Left lobe of liver (tissue), 2 donors: ENCODE measurements around the gene SLX1B. TPM values are rescaled to one million over a fixed set of nuclear protein-coding genes. Genes with fewer than 3 reads are reported as not detected.
"Not testable (repeated sequence)": the region's sequence is repeated elsewhere in the genome, so short reads cannot be mapped to it uniquely, and the experiment has no call there.

ENCODE experiments used
- ATAC-seq: fragments of 200-7000 bp; cut with Tn5 transposase; one replicate; pipeline ENCODE4 v1.9.1; 2020; ENCODE audit warnings: mild to moderate bottlenecking, moderate library complexity
- DNase-seq: peaks from one replicate; pipeline ENCODE4 v3.0.0-alpha.2; 2020; ENCODE audit warnings: low spot score
- total RNA-seq: library from RNA; stranded (reverse); gene quantifications from one replicate; pipeline ENCODE4 v1.2.1, GENCODE V29; 2021
- donor health status: DM: no; HTN: no; CAD: no; lungs with moderate emphysema.
- donor health status: DM: no; HTN: yes; CAD: no.

Gene SLX1B
- 12.4 TPM for total RNA-seq

GRCh38 chr16:29454269-29454668, at the start of gene SLX1B, which contains the start of gene BOLA2:
SLX1B (plus strand) TSS chr16:29454533.
BOLA2 (minus strand) TSS chr16:29454351; CDS start chr16:29454253, 98 bp downstream.
- peak; percentile 86 for ATAC-seq
- DNase-seq: not testable (repeated sequence)

- not testable (repeated sequence) for ATAC-seq, DNase-seq
Observed at GRCh38 chr16:29405249-29405648, 49.1 kb upstream of the SLX1B start.

- not testable (repeated sequence) for DNase-seq, ATAC-seq
Observed at GRCh38 chr16:29423587-29423986, 30.7 kb upstream of the SLX1B start.

GRCh38 chr16:29425390-29425789, 28.9 kb upstream of the SLX1B start:
- ATAC-seq, DNase-seq: not testable (repeated sequence)

- DNase-seq: not testable (repeated sequence)
Observed at GRCh38 chr16:29453754-29454153, 579 bp upstream of the SLX1B start.

GRCh38 chr16:29454828-29455227, 495 bp downstream of the SLX1B start:
- peak; percentile 77 for ATAC-seq
- not testable (repeated sequence) for DNase-seq

More at GRCh38 chr16:29453754-29454153, 579 bp upstream of the SLX1B start:
- peak; percentile 41 for ATAC-seq

- DNase-seq, ATAC-seq: not testable (repeated sequence)
Observed at GRCh38 chr16:29457660-29458059, 3.3 kb downstream of the SLX1B start.

GRCh38 chr16:29459706-29460646, 5.6 kb downstream of the SLX1B start, which contains the start of gene SULT1A4:
SULT1A4 (plus strand) TSS chr16:29459913; CDS start chr16:29461386, 1,473 bp downstream.
- peak; percentile 78 for ATAC-seq
- DNase-seq: not testable (repeated sequence)

- not testable (repeated sequence) for DNase-seq
- peak; percentile 66 for ATAC-seq
Observed at GRCh38 chr16:29460647-29461030, 6.3 kb downstream of the SLX1B start.

GRCh38 chr16:29465985-29466824, 11.9 kb downstream of the SLX1B start:
- ATAC-seq: peak; percentile 54

GRCh38 chr16:29466904-29467303, 12.6 kb downstream of the SLX1B start:
- peak; percentile 14 for ATAC-seq
- not testable (repeated sequence) for DNase-seq

More at GRCh38 chr16:29465985-29466824, 11.9 kb downstream of the SLX1B start:
- DNase-seq: not testable (repeated sequence)

GRCh38 chr16:29467654-29468366, 13.5 kb downstream of the SLX1B start:
- not testable (repeated sequence) for ATAC-seq, DNase-seq

GRCh38 chr16:29469660-29470059, 15.3 kb downstream of the SLX1B start:
- ATAC-seq (peak; percentile 88), DNase-seq (peak; percentile 79)

- ATAC-seq, DNase-seq: not testable (repeated sequence)
Observed at GRCh38 chr16:29472065-29472464, 17.7 kb downstream of the SLX1B start.

GRCh38 chr16:29482276-29482675, 27.9 kb downstream of the SLX1B start:
- DNase-seq: peak; percentile 51
- ATAC-seq: not testable (repeated sequence)

GRCh38 chr16:29506308-29506707, 52.0 kb downstream of the SLX1B start, which contains the start of gene NPIPB12:
NPIPB12 (minus strand) TSS chr16:29506408.
- not testable (repeated sequence) for ATAC-seq, DNase-seq
